A673 (cell line): ENCODE results near the gene NAA15.

Source experiments
- EZH2 ChIP-seq: fragments of 200-600 bp; sonication (generic); IDR thresholded peaks from 2 replicates; pipeline ENCODE4 v1.6.1; 2017; ENCODE audit warnings: borderline replicate concordance, low read depth, mild to moderate bottlenecking, mixed read lengths, antibody characterized with exemption, low read length; ENCODE audit not compliant: poor library complexity, severe bottlenecking
- TF ChIP-seq, protein P1 (sequence below): fragments of 300-800, 200-600 bp; sonication (generic); conservative IDR thresholded peaks from 2 replicates; pipeline ENCODE4 v1.5.1; 2017; ENCODE audit warnings: low read depth, mild to moderate bottlenecking, antibody characterized with exemption, low read length, moderate library complexity, mixed read lengths

DNA sequence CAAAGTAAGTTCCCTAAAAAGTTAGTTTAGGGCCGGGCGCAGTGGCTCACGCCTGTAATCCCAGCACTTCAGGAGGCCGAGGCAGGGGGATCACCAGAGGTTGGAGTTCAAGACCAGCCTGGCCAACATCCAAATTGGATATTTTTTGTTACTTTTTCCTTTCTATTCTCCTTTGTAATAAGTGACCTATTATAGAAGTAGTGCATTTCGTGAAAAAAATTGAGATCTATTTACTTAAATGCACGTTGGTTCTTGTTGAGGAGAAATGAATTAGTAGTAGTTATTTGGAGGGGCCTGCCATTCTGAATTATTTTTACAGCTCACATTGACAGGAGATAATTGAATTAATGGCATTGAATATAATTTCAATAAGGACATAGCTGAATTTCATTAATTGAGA lies 23.3 kb downstream of the NAA15 start:
- TF ChIP-seq, protein P1, sequence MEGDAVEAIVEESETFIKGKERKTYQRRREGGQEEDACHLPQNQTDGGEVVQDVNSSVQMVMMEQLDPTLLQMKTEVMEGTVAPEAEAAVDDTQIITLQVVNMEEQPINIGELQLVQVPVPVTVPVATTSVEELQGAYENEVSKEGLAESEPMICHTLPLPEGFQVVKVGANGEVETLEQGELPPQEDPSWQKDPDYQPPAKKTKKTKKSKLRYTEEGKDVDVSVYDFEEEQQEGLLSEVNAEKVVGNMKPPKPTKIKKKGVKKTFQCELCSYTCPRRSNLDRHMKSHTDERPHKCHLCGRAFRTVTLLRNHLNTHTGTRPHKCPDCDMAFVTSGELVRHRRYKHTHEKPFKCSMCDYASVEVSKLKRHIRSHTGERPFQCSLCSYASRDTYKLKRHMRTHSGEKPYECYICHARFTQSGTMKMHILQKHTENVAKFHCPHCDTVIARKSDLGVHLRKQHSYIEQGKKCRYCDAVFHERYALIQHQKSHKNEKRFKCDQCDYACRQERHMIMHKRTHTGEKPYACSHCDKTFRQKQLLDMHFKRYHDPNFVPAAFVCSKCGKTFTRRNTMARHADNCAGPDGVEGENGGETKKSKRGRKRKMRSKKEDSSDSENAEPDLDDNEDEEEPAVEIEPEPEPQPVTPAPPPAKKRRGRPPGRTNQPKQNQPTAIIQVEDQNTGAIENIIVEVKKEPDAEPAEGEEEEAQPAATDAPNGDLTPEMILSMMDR: no peak
- no peak for TF ChIP-seq EZH2
